Right atrium auricular region (tissue), 2 donors: Measurements from ENCODE around the gene ARVCF. TPM values are rescaled to one million over a fixed set of nuclear protein-coding genes. Genes with fewer than 3 reads are reported as not detected.

Source experiments
- DNase-seq: peaks from one replicate; pipeline ENCODE4 v3.0.0-alpha.2; 2019; ENCODE audit warnings: low spot score
- H3K27ac ChIP-seq, 2 donors: fragments of 200-600 bp; sonication (generic); 1 replicate in 1 of 2; 2 replicates in 1 of 2; pipeline ENCODE4 v1.5.1; 2016 to 2019
- H3K27me3 ChIP-seq, 2 donors: fragments of 200-600 bp; sonication (generic); one replicate each; pipeline versions ENCODE4 v1.5.1 to v1.6.0; 2017 to 2019
- H3K36me3 ChIP-seq: fragments of 200-600 bp; sonication (generic); one replicate; pipeline ENCODE4 v1.5.1; 2016
- H3K4me1 ChIP-seq, 2 donors: fragments of 200-600 bp; sonication (generic); one replicate each; pipeline versions ENCODE4 v1.5.1 to v1.6.0; 2017 to 2019
- H3K4me3 ChIP-seq, 2 donors: fragments of 200-600 bp; sonication (generic); 1 replicate in 1 of 2; 2 replicates in 1 of 2; pipeline ENCODE4 v1.5.1; 2017 to 2019; ENCODE audit warnings: mild to moderate bottlenecking in 1 of 2, moderate library complexity in 1 of 2
- H3K9me3 ChIP-seq, 2 donors: fragments of 200-600 bp; sonication (generic); one replicate each; pipeline ENCODE4 v1.5.1; 2019
- total RNA-seq, 2 donors: library from RNA; depleted of rRNA; stranded (reverse); fragments of >200 nt; gene quantifications; one replicate each; pipeline ENCODE4 v1.1.0, GENCODE V29; 2016
- TF ChIP-seq, protein P1 (sequence below), 2 donors: fragments of 200-600 bp; sonication (generic); IDR thresholded peaks; one replicate each; pipeline ENCODE4 v1.5.1; 2019; ENCODE audit warnings: antibody characterized with exemption in 2 of 2

Gene ARVCF
- total RNA-seq, 2 donors from 2014 or later: 16.7 to 35.8 TPM

- Histone ChIP-seq H3K4me1 (peaks cover 0 to 7% of the 10 kb centered on the region in 2 donors), H3K27me3 (no peaks in the 10 kb centered on the region), H3K9me3 (no peaks in the 10 kb centered on the region), H3K27ac (no peak overlapping the region), H3K4me3 (no peak overlapping the region), H3K36me3 (peaks cover 45% of the 10 kb centered on the region)
- no peak for DNase-seq
- TF ChIP-seq, protein P1, sequence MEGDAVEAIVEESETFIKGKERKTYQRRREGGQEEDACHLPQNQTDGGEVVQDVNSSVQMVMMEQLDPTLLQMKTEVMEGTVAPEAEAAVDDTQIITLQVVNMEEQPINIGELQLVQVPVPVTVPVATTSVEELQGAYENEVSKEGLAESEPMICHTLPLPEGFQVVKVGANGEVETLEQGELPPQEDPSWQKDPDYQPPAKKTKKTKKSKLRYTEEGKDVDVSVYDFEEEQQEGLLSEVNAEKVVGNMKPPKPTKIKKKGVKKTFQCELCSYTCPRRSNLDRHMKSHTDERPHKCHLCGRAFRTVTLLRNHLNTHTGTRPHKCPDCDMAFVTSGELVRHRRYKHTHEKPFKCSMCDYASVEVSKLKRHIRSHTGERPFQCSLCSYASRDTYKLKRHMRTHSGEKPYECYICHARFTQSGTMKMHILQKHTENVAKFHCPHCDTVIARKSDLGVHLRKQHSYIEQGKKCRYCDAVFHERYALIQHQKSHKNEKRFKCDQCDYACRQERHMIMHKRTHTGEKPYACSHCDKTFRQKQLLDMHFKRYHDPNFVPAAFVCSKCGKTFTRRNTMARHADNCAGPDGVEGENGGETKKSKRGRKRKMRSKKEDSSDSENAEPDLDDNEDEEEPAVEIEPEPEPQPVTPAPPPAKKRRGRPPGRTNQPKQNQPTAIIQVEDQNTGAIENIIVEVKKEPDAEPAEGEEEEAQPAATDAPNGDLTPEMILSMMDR (IDR thresholded peaks at IDR 0.05): no peak
Measured at GRCh38 chr22:19975707-19976035, 41.0 kb downstream of the ARVCF start.

DNA sequence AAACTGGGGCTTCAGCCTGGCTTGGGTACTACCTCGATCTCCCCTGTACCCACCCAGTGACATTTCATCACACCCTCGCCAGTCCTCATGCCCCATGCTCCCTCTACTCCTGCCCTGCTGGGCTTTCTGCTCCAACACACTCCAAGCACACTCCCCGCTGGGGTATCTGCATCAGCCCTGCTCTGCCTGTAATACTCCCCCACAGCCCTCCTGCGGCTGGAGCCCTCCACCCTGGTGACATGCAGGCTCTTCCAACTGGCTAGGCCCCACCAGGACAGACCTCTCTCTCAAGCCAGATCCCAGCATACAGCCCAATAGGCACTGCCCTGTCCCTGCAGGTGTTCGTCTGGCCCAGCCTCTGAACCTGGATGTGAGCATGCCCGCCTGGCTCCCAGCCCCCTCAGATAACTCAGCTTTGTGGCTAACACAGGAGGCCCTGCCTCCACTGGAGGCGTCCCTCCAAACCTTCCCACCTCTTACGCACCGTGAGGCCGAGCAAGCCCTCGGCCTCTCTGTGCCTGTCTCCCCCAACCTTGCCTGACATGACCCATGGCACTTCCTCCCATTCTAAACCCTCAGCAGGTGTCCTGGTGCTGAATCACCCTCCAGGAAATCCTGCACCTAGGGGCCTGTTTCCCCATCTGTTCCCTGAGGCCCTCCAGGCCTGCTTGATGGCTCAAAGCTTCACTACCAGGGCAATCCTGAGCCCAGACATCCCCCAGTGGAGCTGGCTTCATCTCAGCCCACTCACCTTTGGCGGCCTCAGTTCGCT lies 41.5 kb downstream of the ARVCF start:
- H3K4me1 ChIP-seq: peaks cover 0 to 8% of the 10 kb centered on the region in 2 donors
- TF ChIP-seq, protein P1 (IDR thresholded peaks at IDR 0.05): no peak
- H3K27me3 ChIP-seq: no peaks in the 10 kb centered on the region
- peaks cover 41% of the 10 kb centered on the region for H3K36me3 ChIP-seq
- H3K4me3 ChIP-seq: no peak overlapping the region
- H3K9me3 ChIP-seq: no peaks in the 10 kb centered on the region
- no peak overlapping the region for H3K27ac ChIP-seq
- DNase-seq: no peak

DNA sequence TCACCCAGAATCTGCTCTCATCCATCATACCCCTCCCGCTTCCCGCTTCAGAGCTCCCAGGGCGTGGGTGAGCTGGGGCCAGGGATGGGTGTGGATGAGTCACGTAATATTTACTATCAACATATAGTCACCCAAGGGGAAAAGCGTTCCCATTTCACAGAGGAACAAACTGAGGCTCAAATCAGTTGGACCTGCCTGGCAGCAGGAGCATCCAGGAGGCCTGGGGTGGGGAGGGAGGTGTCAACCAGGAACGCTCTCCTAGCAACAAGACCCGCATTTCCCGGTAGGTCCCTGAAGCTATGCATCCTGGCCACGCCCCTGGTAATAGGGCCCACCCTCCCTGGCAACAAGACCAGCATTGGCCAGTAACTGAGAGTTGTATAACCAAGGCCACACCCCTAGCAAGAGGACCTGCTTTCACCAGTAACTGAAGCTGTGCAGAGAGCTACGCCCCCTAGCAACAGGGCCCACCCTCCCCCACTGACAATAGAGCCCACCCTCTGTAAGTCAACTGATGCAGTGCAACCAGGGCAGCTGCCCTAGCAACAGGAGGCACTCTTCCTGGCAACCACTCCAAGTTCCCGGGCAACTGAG lies 42.3 kb downstream of the ARVCF start:
- Histone ChIP-seq H3K36me3 (peaks cover 41% of the 10 kb centered on the region), H3K27me3 (no peaks in the 10 kb centered on the region), H3K9me3 (no peaks in the 10 kb centered on the region), H3K4me1 (peaks cover 0 to 8% of the 10 kb centered on the region in 2 donors), H3K4me3 (no peak overlapping the region), H3K27ac (no peak overlapping the region)
- no peak for DNase-seq
- TF ChIP-seq, protein P1 (IDR thresholded peaks at IDR 0.05): no peak

GRCh38 chr22:19973551-19974267 lies 42.9 kb downstream of the ARVCF start:
- no peak overlapping the region for H3K27ac ChIP-seq
- no peak overlapping the region for H3K4me3 ChIP-seq
- no peaks in the 10 kb centered on the region for H3K9me3 ChIP-seq
- DNase-seq: no peak
- peaks cover 0 to 8% of the 10 kb centered on the region in 2 donors for H3K4me1 ChIP-seq
- TF ChIP-seq, protein P1 (IDR thresholded peaks at IDR 0.05): no peak
- H3K27me3 ChIP-seq: no peaks in the 10 kb centered on the region
- H3K36me3 ChIP-seq: peaks cover 40% of the 10 kb centered on the region

GRCh38 chr22:19972652-19973550 lies 43.7 kb downstream of the ARVCF start:
- no peaks in the 10 kb centered on the region for H3K9me3 ChIP-seq
- no peak overlapping the region for H3K4me3 ChIP-seq
- H3K36me3 ChIP-seq: peaks cover 40% of the 10 kb centered on the region
- H3K27ac ChIP-seq: no peak overlapping the region
- peaks cover 0 to 8% of the 10 kb centered on the region in 2 donors for H3K4me1 ChIP-seq
- TF ChIP-seq, protein P1 (IDR thresholded peaks at IDR 0.05): no peak
- no peaks in the 10 kb centered on the region for H3K27me3 ChIP-seq
- no peak for DNase-seq
